GM12891 (cell line): ENCODE measurements around the gene GPR17.

Experiments
- DNase-seq: peaks from one replicate; pipeline ENCODE4 v3.0.0; 2011; ENCODE audit warnings: low spot score; ENCODE audit not compliant: insufficient read length
- FAIRE-seq: peaks from 2 replicates; lab custom pipeline; 2011; peaks lifted over from hg19 to GRCh38; lab: Jason Lieb, UNC
- PAX5 ChIP-seq: IDR thresholded peaks from 2 replicates; pipeline ENCODE4 v1.6.1; 2011; ENCODE audit warnings: low read length, moderate library complexity, mild to moderate bottlenecking; ENCODE audit not compliant: insufficient read depth, severe bottlenecking
- POLR2A ChIP-seq: IDR thresholded peaks from 2 replicates; pipeline ENCODE4 v1.6.1; 2011; ENCODE audit warnings: low read depth, low read length, control low read depth
- POLR2AphosphoS5 ChIP-seq: IDR thresholded peaks from 2 replicates; pipeline ENCODE4 v1.6.1; 2011; ENCODE audit warnings: low read depth, low read length, control low read depth
- POU2F2 ChIP-seq: IDR thresholded peaks from 2 replicates; pipeline ENCODE4 v1.6.1; 2011; ENCODE audit warnings: low read depth, mild to moderate bottlenecking, control low read depth, low read length, moderate library complexity
- SPI1 ChIP-seq: IDR thresholded peaks from 2 replicates; pipeline ENCODE4 v1.6.1; 2011; ENCODE audit warnings: low read depth, low read length, control low read depth
- TAF1 ChIP-seq: IDR thresholded peaks from 2 replicates; pipeline ENCODE4 v1.6.1; 2011; ENCODE audit warnings: low read depth, low read length, control low read depth

GPR17 gene

DNA sequence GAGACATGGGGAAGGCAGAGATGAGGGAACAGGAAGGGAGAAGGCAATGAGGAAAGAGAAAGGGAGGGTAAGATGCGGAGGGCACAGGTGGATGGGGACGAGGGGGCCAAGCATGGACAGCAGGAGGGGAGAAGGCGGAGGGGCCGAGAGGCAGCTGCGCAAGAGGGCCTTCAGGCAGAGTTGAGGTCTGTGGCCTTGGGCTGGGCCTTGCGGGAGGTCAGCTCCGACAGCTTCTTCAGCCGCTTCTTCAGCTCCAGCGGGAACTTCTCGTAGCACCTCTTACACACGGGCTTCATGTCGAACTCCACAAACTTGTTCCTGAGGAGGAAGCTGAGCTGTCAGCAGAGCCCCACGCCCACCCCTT lies 6.9 kb upstream of the GPR17 start:
- TF ChIP-seq PAX5 (no peak), POU2F2 (no peak), TAF1 (no peak), POLR2A (no peak), SPI1 (no peak), POLR2AphosphoS5 (no peak)
- FAIRE-seq (no peak), DNase-seq (no peak)

DNA sequence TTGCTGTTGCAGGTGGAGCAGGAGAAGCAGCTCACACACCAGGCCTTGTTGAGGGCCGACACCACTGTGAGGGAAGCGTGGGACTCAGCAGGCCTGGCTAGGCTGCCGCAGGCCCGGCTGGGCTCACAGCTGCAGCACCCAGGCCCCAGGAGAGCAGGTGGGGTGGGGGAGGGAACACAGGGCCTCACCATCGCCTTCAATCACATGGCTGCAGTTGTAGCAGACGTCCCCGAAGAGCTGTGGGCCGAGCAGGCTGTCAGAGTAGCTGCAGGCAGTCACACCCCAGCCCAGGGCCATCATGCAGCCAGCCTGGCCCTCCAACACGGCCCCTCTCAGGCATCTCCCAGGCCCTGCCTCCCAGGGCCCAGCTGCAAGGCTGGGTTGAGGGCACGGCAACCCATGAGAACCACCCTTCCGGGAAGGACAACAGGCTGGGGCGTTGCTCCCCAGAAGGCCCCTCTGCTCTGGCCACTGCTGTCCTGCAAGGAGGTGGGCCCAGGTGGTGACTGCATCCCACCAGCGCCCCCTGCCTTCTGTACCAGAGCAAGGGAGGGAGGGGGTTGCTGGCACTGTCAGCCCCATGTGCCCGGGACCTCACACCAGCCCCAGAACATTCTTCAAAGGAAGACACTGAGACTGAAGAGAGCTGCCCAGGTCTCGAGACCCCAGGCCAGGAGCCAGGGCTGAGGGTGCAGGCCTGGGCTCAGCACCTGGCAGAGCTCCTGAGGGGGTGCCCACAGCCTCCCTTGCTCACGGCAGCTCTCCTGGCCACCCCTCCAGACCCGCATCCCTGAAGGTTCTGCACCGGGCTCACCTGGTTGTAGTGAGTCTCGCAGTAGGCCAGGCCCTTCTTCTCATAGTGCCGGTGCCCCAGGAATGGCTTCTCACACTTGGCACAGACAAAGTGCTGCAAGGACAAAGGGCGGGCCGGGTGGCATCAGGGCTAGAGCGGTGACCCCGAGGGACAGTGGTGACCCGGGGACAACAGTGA lies 5.6 kb upstream of the GPR17 start:
- DNase-seq: peak; percentile 83
- TF ChIP-seq PAX5: no peak
- peak; percentile 82 for FAIRE-seq

DNA sequence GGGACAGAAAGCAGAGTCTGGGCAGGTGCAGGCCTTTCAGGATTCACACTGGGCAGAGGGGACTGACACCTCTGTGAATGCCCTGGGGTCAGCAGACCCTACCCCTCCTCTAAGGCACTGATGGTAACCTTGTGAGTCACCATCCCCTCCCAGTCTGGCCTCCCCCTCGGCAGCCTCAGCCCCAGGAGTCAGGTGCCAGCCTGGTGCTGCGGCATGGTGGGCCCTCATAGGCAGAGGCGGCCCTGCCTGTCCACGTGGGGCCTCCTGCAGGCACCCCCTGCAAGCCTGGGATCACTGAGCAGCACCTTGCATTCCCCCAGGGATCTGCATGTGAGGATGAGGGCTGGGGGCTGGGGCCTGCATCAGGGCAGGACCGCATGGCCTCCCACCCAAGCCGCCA lies 4.8 kb upstream of the GPR17 start:
- TF ChIP-seq POLR2A: no peak
- TF ChIP-seq POU2F2: no peak
- no peak for TF ChIP-seq TAF1
- no peak for TF ChIP-seq POLR2AphosphoS5
- no peak for TF ChIP-seq PAX5
- TF ChIP-seq SPI1: no peak
- FAIRE-seq: no peak
- DNase-seq: no peak

DNA sequence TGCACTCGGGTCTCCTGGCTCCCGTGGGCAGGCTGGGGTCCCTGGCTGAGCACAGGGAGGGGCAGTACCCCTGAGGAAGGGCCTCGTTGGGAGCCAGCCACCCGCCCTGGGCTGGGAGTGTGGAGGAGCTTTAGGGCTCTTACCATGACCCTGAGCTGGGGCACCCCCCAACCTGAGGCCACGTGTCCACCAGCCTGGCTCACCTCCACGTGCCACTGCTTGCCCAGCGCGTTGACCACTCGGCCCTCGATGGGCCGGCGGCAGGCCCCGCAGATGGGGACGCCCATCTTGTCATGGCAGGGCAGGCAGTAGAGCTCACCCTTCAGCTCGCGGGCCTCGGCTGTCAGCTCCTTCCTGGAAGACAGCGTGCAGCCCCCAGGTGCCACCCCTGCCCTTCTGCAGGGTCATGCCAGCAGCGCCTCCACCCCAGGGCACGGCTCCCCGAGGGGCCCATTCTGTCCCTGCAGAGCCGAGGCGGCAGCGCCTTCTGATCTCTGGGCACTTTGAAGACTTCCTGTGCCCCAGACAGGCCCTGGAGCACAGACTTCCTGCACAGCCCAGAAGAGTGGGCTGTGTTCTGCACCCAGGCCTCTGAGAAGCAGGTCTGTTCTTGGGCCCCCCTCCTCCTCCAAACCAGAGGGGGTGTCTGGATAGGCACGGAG lies 4.0 kb upstream of the GPR17 start:
- no peak for FAIRE-seq
- TF ChIP-seq POLR2A (no peak), TAF1 (no peak), SPI1 (no peak), POU2F2 (no peak), POLR2AphosphoS5 (no peak), PAX5 (no peak)

DNA sequence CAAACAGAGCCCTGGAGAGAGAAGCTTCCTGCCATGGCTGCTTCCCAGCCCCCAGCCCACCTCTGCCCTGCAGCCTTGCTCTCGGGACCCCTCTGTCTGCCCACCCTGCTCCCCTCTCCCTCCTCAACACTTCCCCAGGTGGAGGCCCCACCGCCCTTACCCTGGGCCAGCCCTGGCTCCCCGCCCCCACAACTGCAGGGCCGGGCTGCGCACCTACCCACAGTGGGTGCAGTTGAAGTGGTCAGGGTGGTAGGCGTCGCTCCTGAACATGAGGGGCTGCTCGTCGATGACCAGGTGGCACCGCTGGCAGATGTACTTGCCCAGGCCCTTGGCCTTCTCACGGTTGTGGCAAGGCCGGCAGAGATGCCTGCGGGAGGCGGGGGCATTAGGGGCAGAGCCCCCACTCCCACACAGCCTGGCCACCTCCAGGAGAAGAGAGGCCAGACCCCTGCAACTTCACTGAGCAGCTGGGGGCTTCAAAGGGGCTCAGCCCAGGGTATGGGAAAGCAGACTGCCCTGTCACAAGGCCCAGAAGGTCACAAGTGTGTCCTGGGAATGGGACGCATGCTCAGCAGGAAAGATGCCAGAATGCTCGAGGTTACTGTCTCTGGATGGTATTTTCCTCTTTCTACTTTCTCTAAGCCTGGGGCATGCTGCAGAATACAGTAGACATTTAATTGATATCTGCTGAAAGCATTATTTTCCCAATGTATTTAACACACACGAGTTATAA lies 3.1 kb upstream of the GPR17 start:
- FAIRE-seq (no peak), DNase-seq (no peak)
- TF ChIP-seq SPI1 (no peak), TAF1 (no peak), POLR2AphosphoS5 (no peak), POLR2A (no peak), POU2F2 (no peak), PAX5 (no peak)

More for the DNA sequence above, 4.0 kb upstream of the GPR17 start:
- DNase-seq: no peak

DNA sequence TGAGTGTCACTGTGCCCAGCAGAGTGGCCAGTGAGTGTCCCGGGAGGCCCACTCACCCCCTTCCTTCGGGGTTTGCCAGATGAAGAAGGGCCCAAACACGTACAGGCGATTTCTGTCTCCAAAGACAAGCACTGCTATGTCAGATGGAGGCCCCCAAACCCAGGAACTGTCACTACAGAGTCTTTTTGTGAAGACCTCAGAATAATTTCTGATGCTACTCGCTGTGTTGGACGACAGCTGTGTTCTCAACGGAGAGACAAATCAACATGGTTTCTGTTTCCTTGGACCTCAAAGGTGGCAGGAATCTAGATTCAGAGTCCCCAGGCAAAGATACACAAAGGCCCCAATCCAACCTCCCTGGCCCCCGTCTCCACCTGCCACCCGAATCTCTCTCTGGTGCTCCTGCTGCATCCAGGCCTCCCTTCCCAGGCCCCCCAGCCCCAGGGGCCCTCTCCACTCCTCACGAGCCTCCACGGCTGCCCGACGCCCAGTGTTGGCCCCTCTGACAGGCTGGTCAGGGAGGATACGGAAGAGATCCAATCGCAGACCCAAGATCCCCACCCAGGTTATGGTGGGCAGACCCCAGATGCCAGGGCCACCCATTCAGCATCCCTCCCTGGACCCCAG lies 2.4 kb upstream of the GPR17 start:
- no peak for TF ChIP-seq POU2F2
- no peak for TF ChIP-seq TAF1
- TF ChIP-seq POLR2A: no peak
- no peak for TF ChIP-seq POLR2AphosphoS5
- TF ChIP-seq SPI1: no peak
- TF ChIP-seq PAX5: no peak
- FAIRE-seq (no peak), DNase-seq (no peak)

DNA sequence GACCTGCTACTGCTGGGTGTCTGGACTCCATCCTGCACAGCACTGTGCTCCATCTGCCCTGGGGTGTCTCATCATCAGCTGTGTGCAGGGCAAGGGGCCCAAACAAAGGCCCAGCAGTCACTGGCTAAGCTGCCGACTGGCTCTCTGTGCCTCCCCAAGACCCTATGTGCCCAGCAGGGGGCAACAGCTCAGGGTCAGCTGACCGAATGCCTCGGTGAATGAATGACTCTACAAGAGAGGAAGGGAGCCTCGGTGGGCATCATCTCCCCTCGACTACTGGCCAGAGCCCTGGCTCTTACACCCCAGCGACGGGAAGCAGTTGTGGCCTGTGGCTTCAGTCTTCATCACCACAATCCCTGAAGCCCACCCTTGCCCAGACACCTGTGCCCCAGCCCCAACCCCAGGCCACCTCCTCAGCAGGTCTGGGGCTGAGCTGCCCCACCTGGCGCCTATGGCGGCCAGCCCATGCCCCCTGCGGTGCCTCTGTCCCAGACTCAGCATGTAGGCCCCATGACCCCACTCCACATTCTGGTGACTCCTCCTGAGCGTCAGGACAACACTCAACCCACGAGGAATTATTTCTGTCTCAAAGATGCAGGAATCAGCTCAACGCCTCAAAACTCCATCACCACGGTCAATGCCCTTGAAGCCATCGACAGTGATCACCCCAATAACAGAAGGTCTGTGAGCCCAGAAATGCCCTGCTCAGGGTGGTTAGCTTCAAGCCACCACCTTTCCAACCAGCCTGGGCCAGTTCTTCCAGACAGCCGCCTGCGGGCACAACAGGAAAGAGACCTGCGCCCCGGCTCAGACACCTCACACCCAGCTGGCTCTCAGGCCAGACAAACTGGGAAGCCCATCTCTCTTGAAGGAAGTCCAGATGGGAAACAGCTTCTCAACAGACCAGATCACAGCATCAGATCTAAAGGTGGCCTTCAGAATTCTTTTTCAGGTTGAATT lies 1.6 kb upstream of the GPR17 start:
- FAIRE-seq: no peak
- no peak for DNase-seq
- TF ChIP-seq POU2F2: no peak
- TF ChIP-seq POLR2A: no peak
- TF ChIP-seq SPI1: no peak
- TF ChIP-seq POLR2AphosphoS5: no peak
- no peak for TF ChIP-seq TAF1
- no peak for TF ChIP-seq PAX5

DNA sequence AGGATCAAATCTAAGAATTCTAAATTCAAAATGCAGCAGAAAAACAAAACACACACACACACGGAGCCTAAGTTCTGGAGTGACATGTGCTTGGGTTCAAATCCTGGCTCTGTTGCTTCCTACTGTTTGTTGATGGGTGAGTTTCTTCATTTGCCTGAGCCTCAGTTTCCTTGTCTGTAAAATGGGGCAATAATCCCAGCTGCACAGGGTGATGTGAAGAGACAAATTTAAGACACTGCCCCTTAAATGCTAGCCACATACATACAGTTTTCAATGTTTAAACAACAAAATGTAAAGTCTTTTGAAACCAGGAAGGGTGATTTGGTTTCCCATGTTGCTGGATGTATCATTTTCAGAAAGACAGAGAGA lies 943 bp upstream of the GPR17 start:
- DNase-seq (no peak), FAIRE-seq (no peak)
- TF ChIP-seq POLR2A (no peak), POU2F2 (no peak), TAF1 (no peak)
